Calu3 (cell line): ENCODE results near the gene PUDP. TPM values are rescaled to one million over a fixed set of nuclear protein-coding genes. Genes with fewer than 3 reads are reported as not detected.
A peak's percentile ranks its signal among the peaks of the same experiment; 100 is the strongest.

Experiments
- BruUV-seq: library from RNA; stranded (reverse); fragments of 400-500 nt; replicated peaks from 2 replicates; lab custom pipeline; 2021; lab: Mats Ljungman, UMichigan
- CTCF ChIA-PET: fragments of 300-600 bp; sonication (Branson Sonifier 250); formaldehyde crosslinking; loops from one replicate; lab custom pipeline; 2022; ENCODE audit warnings: antibody characterized with exemption; lab: Charles Lee
- DNase-seq: peaks from one replicate; pipeline ENCODE4 v3.0.0; 2022
- H3K27ac Mint-ChIP-seq: one replicate; pipeline ENCODE4 v1.8.0; 2022; ENCODE audit warnings: mixed read lengths; ENCODE audit not compliant: unreplicated experiment
- H3K27me3 Mint-ChIP-seq: one replicate; pipeline ENCODE4 v1.8.0; 2022; ENCODE audit warnings: mixed read lengths; ENCODE audit not compliant: unreplicated experiment
- H3K36me3 Mint-ChIP-seq: one replicate; pipeline ENCODE4 v1.8.0; 2022; ENCODE audit warnings: mild to moderate bottlenecking, moderate library complexity, mixed read lengths; ENCODE audit not compliant: insufficient read depth, unreplicated experiment
- H3K4me1 Mint-ChIP-seq: one replicate; pipeline ENCODE4 v1.8.0; 2022; ENCODE audit warnings: mild to moderate bottlenecking, low read depth, mixed read lengths; ENCODE audit not compliant: unreplicated experiment
- H3K4me3 Mint-ChIP-seq: one replicate; pipeline ENCODE4 v1.8.0; 2022; ENCODE audit warnings: mild to moderate bottlenecking, low read depth, moderate library complexity, mixed read lengths; ENCODE audit not compliant: unreplicated experiment
- H3K9me3 Mint-ChIP-seq: one replicate; pipeline ENCODE4 v1.8.0; 2022; ENCODE audit warnings: low read depth, mixed read lengths; ENCODE audit not compliant: unreplicated experiment
- CTCF ChIP-seq: fragments of 200-600 bp; IDR thresholded peaks from one replicate; pipeline ENCODE4 v1.8.0; 2022; ENCODE audit warnings: antibody characterized with exemption; ENCODE audit not compliant: unreplicated experiment
- intact Hi-C: fragments of 100-400 bp; cut with micrococcal nuclease; formaldehyde crosslinking; loops from one replicate; pipeline ENCODE4 v1.10.0; 2022; ENCODE audit not compliant: unreplicated experiment
- total RNA-seq: library from RNA; stranded (reverse); gene quantifications from 2 replicates; pipeline ENCODE4 v1.2.3, GENCODE V29; 2022

PUDP gene
- total RNA-seq, 1 experiment from 2014 or later = 30.6 TPM

- peaks cover 12% of the 10 kb centered on the region for H3K4me1 Mint-ChIP-seq
- H3K9me3 Mint-ChIP-seq = no peaks in the 10 kb centered on the region
- no peak for TF ChIP-seq CTCF
- no peak overlapping the region for H3K4me3 Mint-ChIP-seq
- no peak for DNase-seq
- no peaks in the 10 kb centered on the region for H3K27me3 Mint-ChIP-seq
- intact Hi-C loops = no loop called here
- no peak overlapping the region for H3K27ac Mint-ChIP-seq
- BruUV-seq = no TSS peak
- no peaks in the 10 kb centered on the region for H3K36me3 Mint-ChIP-seq
- CTCF ChIA-PET = no interaction called here
Measured at GRCh38 chrX:7091923-7092322, 56.0 kb downstream of the PUDP start.

GRCh38 chrX:7090641-7091040, 57.3 kb downstream of the PUDP start:
- Mint-ChIP-seq H3K36me3 (no peaks in the 10 kb centered on the region), H3K27me3 (no peaks in the 10 kb centered on the region), H3K4me3 (no peak overlapping the region), H3K27ac (no peak overlapping the region), H3K9me3 (no peaks in the 10 kb centered on the region), H3K4me1 (peaks cover 22% of the 10 kb centered on the region)
- no peak for DNase-seq
- CTCF ChIA-PET = interaction anchor here (2.1 kb wide), 1 partner anchor 42 kb away, joined by 8 read pairs; no protein-coding TSS in a partner anchor
- intact Hi-C loops = no loop called here
- BruUV-seq = no TSS peak
- no peak for TF ChIP-seq CTCF

- peaks cover 4% of the 10 kb centered on the region for H3K36me3 Mint-ChIP-seq
- intact Hi-C loops = no loop called here
- peak; percentile 25 for DNase-seq
- CTCF ChIA-PET = interaction anchor here (2.1 kb wide), 1 partner anchor 44 kb away, joined by 8 read pairs; no protein-coding TSS in a partner anchor
- H3K27ac Mint-ChIP-seq = no peak overlapping the region
- peaks cover 25% of the 10 kb centered on the region for H3K4me1 Mint-ChIP-seq
- no peaks in the 10 kb centered on the region for H3K27me3 Mint-ChIP-seq
- no peak for TF ChIP-seq CTCF
- no peak overlapping the region for H3K4me3 Mint-ChIP-seq
- H3K9me3 Mint-ChIP-seq = no peaks in the 10 kb centered on the region
- no TSS peak for BruUV-seq
Measured at GRCh38 chrX:7088968-7089615, 58.9 kb downstream of the PUDP start.

- no peaks in the 10 kb centered on the region for H3K9me3 Mint-ChIP-seq
- peaks cover 8% of the 10 kb centered on the region for H3K36me3 Mint-ChIP-seq
- intact Hi-C loops = no loop called here
- BruUV-seq = no TSS peak
- no peaks in the 10 kb centered on the region for H3K27me3 Mint-ChIP-seq
- no peak overlapping the region for H3K4me3 Mint-ChIP-seq
- no peak overlapping the region for H3K27ac Mint-ChIP-seq
- no peak for TF ChIP-seq CTCF
- no peak for DNase-seq
- CTCF ChIA-PET = no interaction called here
- H3K4me1 Mint-ChIP-seq = peaks cover 38% of the 10 kb centered on the region
Measured at GRCh38 chrX:7086384-7086783, 61.6 kb downstream of the PUDP start.
